ENCODE data around the gene TNK1. TPM values are rescaled to one million over a fixed set of nuclear protein-coding genes. Genes with fewer than 3 reads are reported as not detected.

TNK1 gene
- total RNA-seq, 1 experiment from 2014 or later: 10.1 TPM

DNA sequence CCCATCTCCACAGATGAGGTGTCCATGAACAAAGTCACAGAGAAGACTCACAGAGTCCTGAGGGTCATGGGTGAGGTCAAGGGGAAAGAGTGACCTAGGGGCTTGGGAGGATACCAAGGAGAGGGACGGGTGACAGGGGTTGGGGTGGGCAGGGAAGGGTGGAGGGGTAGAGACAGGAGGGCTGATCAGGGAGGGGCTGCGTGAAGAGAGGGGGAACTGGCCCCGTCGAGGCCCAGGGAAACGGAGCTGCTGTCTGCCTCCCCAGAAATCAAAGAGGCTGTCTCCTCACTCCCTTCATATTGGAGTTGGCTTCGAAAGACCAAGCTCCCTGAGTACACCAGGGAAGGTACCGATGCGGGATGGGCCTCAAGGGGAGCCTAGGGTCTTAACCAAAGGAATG lies 25.3 kb upstream of the TNK1 start:
- no peak overlapping the region for H3K56ac ChIP-seq (ENCODE audit: insufficient read length, low read depth, low read length)
- H2AFZ ChIP-seq (ENCODE audit: low read length): no peak overlapping the region
- H3T11ph ChIP-seq (ENCODE audit: low read length): no peak overlapping the region
- DNase-seq: no peak
- no peaks in the 10 kb centered on the region for H3K4me1 ChIP-seq (ENCODE audit: insufficient read depth, low read length)
- H3K27me3 ChIP-seq (ENCODE audit: insufficient read depth, low read length): no peaks in the 10 kb centered on the region
- no peak overlapping the region; a peak in 1 of 5 replicates for H3K4me3 Mint-ChIP-seq
- no peak overlapping the region for H4K5ac ChIP-seq (ENCODE audit: insufficient read length, low read depth, low read length)
- peaks cover 17 to 23% of the 10 kb centered on the region in 2 experiments for H3K4me1 Mint-ChIP-seq
- peaks cover 12% of the 10 kb centered on the region for H3K27me3 Mint-ChIP-seq (ENCODE audit: low read depth)
- no peak overlapping the region for H3K4me2 ChIP-seq (ENCODE audit: insufficient read depth, insufficient read length, low read length)
- H3K9ac ChIP-seq (ENCODE audit: extremely low read depth, insufficient read length, low read length): no peak overlapping the region
- H3K79me1 ChIP-seq (ENCODE audit: insufficient read depth, low read depth, low read length, poor library complexity, severe bottlenecking): no peaks in the 10 kb centered on the region
- no peak overlapping the region for H2BK120ac ChIP-seq (ENCODE audit: low read depth, low read length, poor library complexity, severe bottlenecking)
- peaks cover 6% of the 10 kb centered on the region for H3K23me2 ChIP-seq (ENCODE audit: insufficient read length, low read depth, low read length, poor library complexity, severe bottlenecking)
- no peak overlapping the region for H3K4ac ChIP-seq (ENCODE audit: low read depth, low read length)
- H2BK12ac ChIP-seq (ENCODE audit: insufficient read length, low read depth, low read length): no peak overlapping the region
- H3K27ac Mint-ChIP-seq: no peak overlapping the region
- H2AK5ac ChIP-seq (ENCODE audit: insufficient read length, low read length): no peak overlapping the region
- H3K23ac ChIP-seq (ENCODE audit: insufficient read length, low read depth, low read length): no peak overlapping the region
- no peak overlapping the region for H3K27ac ChIP-seq (ENCODE audit: insufficient read length, low read depth, low read length)
- H3K9me3 Mint-ChIP-seq: no peaks in the 10 kb centered on the region
- H3K14ac ChIP-seq (ENCODE audit: insufficient read depth, low read length): no peak overlapping the region
- no CpG with 5 or more reads among the region's 8 CpGs for WGBS (ENCODE audit: extremely low coverage, insufficient read length, low lambda C conversion rate)
- H4K8ac ChIP-seq (replicated peaks; ENCODE audit: insufficient read length, low read depth, low read length): no peak overlapping the region
- H3K18ac ChIP-seq (ENCODE audit: insufficient read length, low read depth, low read length): no peak overlapping the region
- H3K79me2 ChIP-seq (ENCODE audit: insufficient read depth, low read length): no peaks in the 10 kb centered on the region; the same call in 1 of the 2 replicates
- H2BK20ac ChIP-seq (ENCODE audit: low read depth, low read length, poor library complexity, severe bottlenecking): no peak overlapping the region
- no peak overlapping the region for H4K91ac ChIP-seq (ENCODE audit: insufficient read length, low read depth, low read length)
- no peaks in the 10 kb centered on the region for H3K36me3 Mint-ChIP-seq (ENCODE audit: insufficient read depth in 1 of 3, low read depth in 3 of 3)
- TF ChIP-seq, protein P1, sequence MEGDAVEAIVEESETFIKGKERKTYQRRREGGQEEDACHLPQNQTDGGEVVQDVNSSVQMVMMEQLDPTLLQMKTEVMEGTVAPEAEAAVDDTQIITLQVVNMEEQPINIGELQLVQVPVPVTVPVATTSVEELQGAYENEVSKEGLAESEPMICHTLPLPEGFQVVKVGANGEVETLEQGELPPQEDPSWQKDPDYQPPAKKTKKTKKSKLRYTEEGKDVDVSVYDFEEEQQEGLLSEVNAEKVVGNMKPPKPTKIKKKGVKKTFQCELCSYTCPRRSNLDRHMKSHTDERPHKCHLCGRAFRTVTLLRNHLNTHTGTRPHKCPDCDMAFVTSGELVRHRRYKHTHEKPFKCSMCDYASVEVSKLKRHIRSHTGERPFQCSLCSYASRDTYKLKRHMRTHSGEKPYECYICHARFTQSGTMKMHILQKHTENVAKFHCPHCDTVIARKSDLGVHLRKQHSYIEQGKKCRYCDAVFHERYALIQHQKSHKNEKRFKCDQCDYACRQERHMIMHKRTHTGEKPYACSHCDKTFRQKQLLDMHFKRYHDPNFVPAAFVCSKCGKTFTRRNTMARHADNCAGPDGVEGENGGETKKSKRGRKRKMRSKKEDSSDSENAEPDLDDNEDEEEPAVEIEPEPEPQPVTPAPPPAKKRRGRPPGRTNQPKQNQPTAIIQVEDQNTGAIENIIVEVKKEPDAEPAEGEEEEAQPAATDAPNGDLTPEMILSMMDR (conservative IDR thresholded peaks at IDR 0.05): no peak
- no peaks in the 10 kb centered on the region for H3K9me3 ChIP-seq (ENCODE audit: control insufficient read depth, low read depth, low read length)
- H4K20me1 ChIP-seq (ENCODE audit: control insufficient read depth, insufficient read depth, insufficient read length): no peaks in the 10 kb centered on the region
- no peak overlapping the region for H2BK5ac ChIP-seq (ENCODE audit: insufficient read length, low read length)
- H2BK15ac ChIP-seq (ENCODE audit: low read depth, low read length): no peak overlapping the region

Measured in H9 (cell line).